ENCODE measurements around the gene PLEKHG3. TPM values are rescaled to one million over a fixed set of nuclear protein-coding genes. Genes with fewer than 3 reads are reported as not detected.
A peak's percentile ranks its signal among the peaks of the same experiment; 100 is the strongest.

Gene PLEKHG3
- total RNA-seq, 1 donor from 2014 or later, result 12.6 TPM

DNA sequence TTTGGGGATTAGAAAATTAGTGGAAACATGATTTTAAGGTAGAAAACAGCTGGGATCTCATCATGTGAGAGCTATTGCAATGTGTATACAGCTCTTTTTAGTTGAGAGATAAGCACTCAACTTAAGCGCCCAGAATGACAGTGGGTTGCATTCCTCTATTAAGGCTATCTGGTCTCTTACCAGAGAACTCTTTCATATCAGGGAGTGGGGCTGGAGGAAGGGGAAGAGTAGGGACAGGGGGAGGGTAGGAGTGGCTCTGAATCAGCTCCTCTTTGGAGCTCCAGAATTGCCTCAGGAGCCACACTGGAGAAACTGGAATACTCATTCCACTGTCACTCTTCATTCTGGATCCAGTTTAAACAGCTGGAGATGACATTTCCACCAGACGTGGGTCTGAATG is 9.2 kb upstream of the PLEKHG3 start:
- Histone ChIP-seq H3K4me3 (no peak overlapping the region), H3K4me1 (peaks cover 15% of the 10 kb centered on the region), H2AFZ (replicated peaks) (no peak overlapping the region), H4K20me1 (ENCODE audit: low read depth) (no peaks in the 10 kb centered on the region), H3K9ac (no peak overlapping the region), H3F3A (ENCODE audit: low read depth) (no peaks in the 10 kb centered on the region), H3K36me3 (no peaks in the 10 kb centered on the region), H3K79me2 (ENCODE audit: low read depth) (no peaks in the 10 kb centered on the region), H3K27me3 (no peaks in the 10 kb centered on the region), H3K4me2 (no peak overlapping the region), H3K27ac (no peak overlapping the region), H3K9me3 (ENCODE audit: low read depth) (no peaks in the 10 kb centered on the region)
- Mint-ChIP-seq H3K9me3 (no peaks in the 10 kb centered on the region), H3K4me3 (no peak overlapping the region), H3K36me3 (no peaks in the 10 kb centered on the region), H3K27ac (no peak overlapping the region), H3K4me1 (peaks cover 17% of the 10 kb centered on the region), H3K27me3 (ENCODE audit: insufficient read depth, low read depth) (peaks cover 6% of the 10 kb centered on the region)
- TF ChIP-seq EZH2phosphoT487 (IDR thresholded peaks at IDR 0.05), result no peak
- no peak for TF ChIP-seq EZH2 (IDR thresholded peaks at IDR 0.05)
- TF ChIP-seq, protein P1, sequence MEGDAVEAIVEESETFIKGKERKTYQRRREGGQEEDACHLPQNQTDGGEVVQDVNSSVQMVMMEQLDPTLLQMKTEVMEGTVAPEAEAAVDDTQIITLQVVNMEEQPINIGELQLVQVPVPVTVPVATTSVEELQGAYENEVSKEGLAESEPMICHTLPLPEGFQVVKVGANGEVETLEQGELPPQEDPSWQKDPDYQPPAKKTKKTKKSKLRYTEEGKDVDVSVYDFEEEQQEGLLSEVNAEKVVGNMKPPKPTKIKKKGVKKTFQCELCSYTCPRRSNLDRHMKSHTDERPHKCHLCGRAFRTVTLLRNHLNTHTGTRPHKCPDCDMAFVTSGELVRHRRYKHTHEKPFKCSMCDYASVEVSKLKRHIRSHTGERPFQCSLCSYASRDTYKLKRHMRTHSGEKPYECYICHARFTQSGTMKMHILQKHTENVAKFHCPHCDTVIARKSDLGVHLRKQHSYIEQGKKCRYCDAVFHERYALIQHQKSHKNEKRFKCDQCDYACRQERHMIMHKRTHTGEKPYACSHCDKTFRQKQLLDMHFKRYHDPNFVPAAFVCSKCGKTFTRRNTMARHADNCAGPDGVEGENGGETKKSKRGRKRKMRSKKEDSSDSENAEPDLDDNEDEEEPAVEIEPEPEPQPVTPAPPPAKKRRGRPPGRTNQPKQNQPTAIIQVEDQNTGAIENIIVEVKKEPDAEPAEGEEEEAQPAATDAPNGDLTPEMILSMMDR (IDR thresholded peaks at IDR 0.05), result no peak
- DNase-seq (ENCODE audit: low spot score), result no peak

DNA sequence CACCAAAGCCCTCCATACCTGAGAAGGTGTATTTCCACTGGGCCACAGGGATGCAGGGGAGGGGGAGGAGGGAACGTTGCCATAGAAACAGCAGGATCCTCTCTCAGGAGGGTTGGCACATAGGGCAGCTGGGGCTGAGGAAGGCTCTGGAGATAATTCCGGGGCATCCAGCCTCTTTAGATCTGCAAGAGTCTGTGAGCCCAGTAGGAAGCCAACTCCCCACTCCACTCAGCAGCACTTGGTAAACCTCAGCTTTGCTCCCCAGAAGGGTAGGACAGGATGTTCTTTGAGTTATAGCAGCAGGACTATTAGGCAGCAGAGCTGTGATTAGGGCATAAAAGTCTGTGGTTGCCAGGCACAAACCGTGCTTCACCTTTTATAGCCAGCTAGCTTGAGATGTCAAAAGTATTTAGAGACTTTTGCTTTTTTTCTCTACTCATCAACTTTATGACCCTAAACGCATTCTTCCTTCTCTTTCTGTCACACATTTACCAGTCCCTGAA is 7.8 kb upstream of the PLEKHG3 start:
- peaks cover 22% of the 10 kb centered on the region for H3K4me1 Mint-ChIP-seq
- Histone ChIP-seq H3K36me3 (no peaks in the 10 kb centered on the region), H3K79me2 (ENCODE audit: low read depth) (no peaks in the 10 kb centered on the region), H3K27me3 (no peaks in the 10 kb centered on the region), H3K4me3 (no peak overlapping the region), H3K9ac (no peak overlapping the region), H4K20me1 (ENCODE audit: low read depth) (no peaks in the 10 kb centered on the region), H3K27ac (no peak overlapping the region), H3K9me3 (ENCODE audit: low read depth) (no peaks in the 10 kb centered on the region), H3K4me1 (peaks cover 22% of the 10 kb centered on the region), H3K4me2 (no peak overlapping the region), H2AFZ (replicated peaks) (no peak overlapping the region), H3F3A (ENCODE audit: low read depth) (peaks cover 10% of the 10 kb centered on the region)
- no peak overlapping the region for H3K4me3 Mint-ChIP-seq
- H3K36me3 Mint-ChIP-seq, result no peaks in the 10 kb centered on the region
- H3K27me3 Mint-ChIP-seq (ENCODE audit: insufficient read depth, low read depth), result peaks cover 6% of the 10 kb centered on the region
- no peaks in the 10 kb centered on the region for H3K9me3 Mint-ChIP-seq
- TF ChIP-seq, protein P1 (IDR thresholded peaks at IDR 0.05), result no peak
- no peak for TF ChIP-seq EZH2phosphoT487 (IDR thresholded peaks at IDR 0.05)
- no peak for TF ChIP-seq EZH2 (IDR thresholded peaks at IDR 0.05)
- no peak overlapping the region for H3K27ac Mint-ChIP-seq
- DNase-seq (ENCODE audit: low spot score), result no peak

DNA sequence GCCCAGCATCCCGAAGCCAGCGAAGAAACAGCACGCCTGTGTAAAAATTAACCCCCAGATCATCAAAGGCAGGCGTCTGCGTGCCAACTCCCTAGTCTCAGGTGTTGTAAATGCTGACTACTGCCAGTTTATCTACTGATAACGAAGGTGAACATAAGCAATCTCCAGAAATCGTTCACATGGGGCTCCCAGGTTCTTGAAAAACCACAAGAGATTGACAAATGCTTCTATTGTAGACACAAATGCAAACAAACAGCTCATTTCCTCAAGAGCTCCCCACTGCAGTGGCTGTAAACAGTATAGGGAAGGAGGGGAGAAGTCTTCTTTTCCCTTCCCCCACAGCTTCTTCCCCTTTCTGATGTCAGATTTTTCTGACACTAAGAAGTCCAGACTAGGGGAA is 5.3 kb upstream of the PLEKHG3 start:
- H3K9me3 ChIP-seq (ENCODE audit: low read depth), result no peaks in the 10 kb centered on the region
- Mint-ChIP-seq H3K27ac (no peak overlapping the region), H3K9me3 (no peaks in the 10 kb centered on the region), H3K36me3 (no peaks in the 10 kb centered on the region), H3K4me3 (no peak overlapping the region), H3K27me3 (ENCODE audit: insufficient read depth, low read depth) (peaks cover 19% of the 10 kb centered on the region), H3K4me1 (peaks cover 37% of the 10 kb centered on the region)
- H3K27ac ChIP-seq, result no peak overlapping the region
- H3F3A ChIP-seq (ENCODE audit: low read depth), result peaks cover 35% of the 10 kb centered on the region
- H3K9ac ChIP-seq, result no peak overlapping the region
- peak overlapping the region; percentile 53 for H3K4me2 ChIP-seq
- no peak overlapping the region for H3K4me3 ChIP-seq
- peaks cover 39% of the 10 kb centered on the region for H3K4me1 ChIP-seq
- H3K36me3 ChIP-seq, result no peaks in the 10 kb centered on the region
- H2AFZ ChIP-seq (replicated peaks), result peak overlapping the region; percentile 91
- no peak for DNase-seq (ENCODE audit: low spot score)
- peaks cover 6% of the 10 kb centered on the region for H4K20me1 ChIP-seq (ENCODE audit: low read depth)
- H3K27me3 ChIP-seq, result peaks cover 21% of the 10 kb centered on the region
- TF ChIP-seq, protein P1 (IDR thresholded peaks at IDR 0.05), result no peak
- TF ChIP-seq EZH2phosphoT487 (IDR thresholded peaks at IDR 0.05) (no peak), EZH2 (IDR thresholded peaks at IDR 0.05) (no peak)
- H3K79me2 ChIP-seq (ENCODE audit: low read depth), result peaks cover 5% of the 10 kb centered on the region

Data from neural progenitor cell (in vitro differentiated cells).